Measurements from ENCODE around the gene VN1R5.
A peak's percentile ranks its signal among the peaks of the same experiment; 100 is the strongest.
"Not testable (repeated sequence)": the region's sequence is repeated elsewhere in the genome, so short reads cannot be mapped to it uniquely, and the experiment has no call there.

VN1R5 gene

DNA sequence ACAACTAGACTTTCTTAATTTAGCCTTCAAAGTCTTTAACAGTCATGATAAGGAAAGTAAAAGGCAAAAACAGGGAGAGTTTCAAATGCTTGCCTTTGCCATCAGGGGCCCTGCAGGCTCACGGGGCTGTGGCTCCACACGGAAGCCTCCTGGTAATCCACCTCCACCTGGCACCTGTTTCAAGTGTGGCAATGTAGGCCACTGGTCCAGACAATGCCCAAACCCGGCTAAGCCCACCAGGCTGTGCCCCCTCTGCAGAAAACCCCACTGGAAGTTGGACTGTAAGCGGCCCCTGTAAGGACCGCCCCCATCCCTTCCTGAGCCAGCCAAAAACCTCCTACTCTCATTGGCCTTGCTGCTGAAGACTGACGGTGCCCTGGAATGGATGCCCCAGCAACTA lies 32.5 kb downstream of the VN1R5 start:
- DNase-seq, result no peak
- H3K4me3 ChIP-seq (ENCODE audit: control insufficient read depth in 1 of 7, extremely low read depth in 1 of 7, insufficient read depth in 4 of 7, low read depth in 2 of 7, low read length in 6 of 7), result no peak overlapping the region
- ChIA-PET CTCF (no interaction called here), POLR2A (no interaction called here)
- H3K27ac ChIP-seq (ENCODE audit: insufficient read depth in 1 of 2, low read depth in 1 of 2, low read length in 2 of 2, poor library complexity in 1 of 2, severe bottlenecking in 2 of 2), result no peak overlapping the region
- H3K4me1 ChIP-seq (ENCODE audit: control extremely low read depth in 1 of 4, control insufficient read depth in 4 of 4, insufficient read depth in 4 of 4, low read length in 3 of 4), result no peaks in the 10 kb centered on the region
- no peaks in the 10 kb centered on the region for H3K27me3 ChIP-seq (replicated peaks in 2 of 5; ENCODE audit: control insufficient read depth in 4 of 5, insufficient read depth in 5 of 5, low read length in 4 of 5)
- peaks cover 0 to 9% (median 4%) of the 10 kb centered on the region in 4 experiments for H3K36me3 ChIP-seq (ENCODE audit: control insufficient read depth in 4 of 4, insufficient read depth in 4 of 4, low read length in 3 of 4)
- WGBS (ENCODE audit: insufficient coverage), result 93% methylated on average over 5 of the region's 6 CpGs
- peaks cover 0 to 18% (median 12%) of the 10 kb centered on the region in 5 experiments for H3K9me3 ChIP-seq (ENCODE audit: control extremely low read depth in 1 of 5, control insufficient read depth in 4 of 5, insufficient read depth in 2 of 5, low read depth in 1 of 5, low read length in 4 of 5)

DNA sequence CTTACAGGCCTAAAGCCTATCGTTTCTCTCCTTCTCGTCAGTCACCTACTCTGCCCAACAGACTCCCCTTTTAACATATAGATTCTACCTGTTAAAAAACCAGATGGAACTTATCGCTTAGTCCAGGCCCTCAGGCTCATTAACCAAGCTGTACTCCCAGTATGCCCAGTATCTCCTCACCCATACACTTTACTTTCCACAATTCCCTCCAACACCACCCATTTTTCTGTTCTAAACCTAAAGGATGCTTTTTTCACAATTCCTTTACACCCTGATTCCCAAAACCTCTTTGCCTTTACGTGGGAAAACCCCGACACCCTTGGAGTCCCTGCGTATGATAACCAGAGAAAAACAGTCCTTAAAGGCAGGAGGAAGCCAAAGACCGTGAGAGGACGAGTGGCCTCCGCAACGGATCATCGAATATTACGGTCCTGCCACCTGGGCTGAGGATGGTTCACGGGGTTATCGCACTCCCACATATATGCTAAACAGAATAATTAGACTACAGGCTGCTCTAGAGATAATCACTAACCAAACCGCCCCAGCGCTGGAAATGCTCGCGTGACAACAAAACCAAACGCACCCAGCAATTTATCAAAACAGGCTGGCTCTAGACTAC lies 33.5 kb downstream of the VN1R5 start:
- WGBS (ENCODE audit: insufficient coverage), result 100% methylated on average over 5 of the region's 19 CpGs
- H3K27me3 ChIP-seq (replicated peaks in 2 of 5; ENCODE audit: control insufficient read depth in 4 of 5, insufficient read depth in 5 of 5, low read length in 4 of 5); H3K4me1 ChIP-seq (ENCODE audit: control extremely low read depth in 1 of 4, control insufficient read depth in 4 of 4, insufficient read depth in 4 of 4, low read length in 3 of 4); CTCF ChIA-PET; H3K4me3 ChIP-seq (ENCODE audit: control insufficient read depth in 1 of 7, extremely low read depth in 1 of 7, insufficient read depth in 4 of 7, low read depth in 2 of 7, low read length in 6 of 7); DNase-seq; H3K27ac ChIP-seq (ENCODE audit: insufficient read depth in 1 of 2, low read depth in 1 of 2, low read length in 2 of 2, poor library complexity in 1 of 2, severe bottlenecking in 2 of 2); H3K36me3 ChIP-seq (ENCODE audit: control insufficient read depth in 4 of 4, insufficient read depth in 4 of 4, low read length in 3 of 4); POLR2A ChIA-PET: not testable (repeated sequence)
- H3K9me3 ChIP-seq (ENCODE audit: control extremely low read depth in 1 of 5, control insufficient read depth in 4 of 5, insufficient read depth in 2 of 5, low read depth in 1 of 5, low read length in 4 of 5), result peaks cover 0 to 18% (median 12%) of the 10 kb centered on the region in 5 experiments

DNA sequence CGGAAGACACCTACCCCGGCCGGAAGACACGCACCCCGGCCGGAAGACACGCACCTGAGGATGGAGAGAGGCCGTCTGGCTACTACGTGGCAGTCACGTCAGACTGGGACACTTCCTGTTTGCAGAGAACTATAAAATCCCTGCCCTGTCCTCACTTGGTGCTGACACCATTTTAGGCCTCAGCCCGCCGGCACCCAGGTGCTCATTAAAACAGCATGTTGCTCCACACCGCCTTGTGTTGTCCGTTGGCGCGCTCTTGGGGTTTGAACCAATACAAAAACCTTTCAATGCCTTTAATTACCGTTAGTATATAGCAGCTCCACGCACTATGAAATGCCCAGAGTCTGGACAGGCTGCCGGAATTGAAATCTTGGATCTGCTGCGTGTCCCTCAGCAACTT lies 34.7 kb downstream of the VN1R5 start:
- Histone ChIP-seq H3K4me3 (ENCODE audit: control insufficient read depth in 1 of 7, extremely low read depth in 1 of 7, insufficient read depth in 4 of 7, low read depth in 2 of 7, low read length in 6 of 7) (no peak overlapping the region), H3K9me3 (ENCODE audit: control extremely low read depth in 1 of 5, control insufficient read depth in 4 of 5, insufficient read depth in 2 of 5, low read depth in 1 of 5, low read length in 4 of 5) (peaks cover 0 to 18% (median 12%) of the 10 kb centered on the region in 5 experiments), H3K36me3 (ENCODE audit: control insufficient read depth in 4 of 4, insufficient read depth in 4 of 4, low read length in 3 of 4) (peaks cover 0 to 9% (median 4%) of the 10 kb centered on the region in 4 experiments), H3K4me1 (ENCODE audit: control extremely low read depth in 1 of 4, control insufficient read depth in 4 of 4, insufficient read depth in 4 of 4, low read length in 3 of 4) (no peaks in the 10 kb centered on the region), H3K27me3 (replicated peaks in 2 of 5; ENCODE audit: control insufficient read depth in 4 of 5, insufficient read depth in 5 of 5, low read length in 4 of 5) (no peaks in the 10 kb centered on the region), H3K27ac (ENCODE audit: insufficient read depth in 1 of 2, low read depth in 1 of 2, low read length in 2 of 2, poor library complexity in 1 of 2, severe bottlenecking in 2 of 2) (no peak overlapping the region)
- ChIA-PET CTCF (no interaction called here), POLR2A (no interaction called here)
- over 99% methylated on average over 18 of the region's 20 CpGs for WGBS (ENCODE audit: insufficient coverage)
- no peak for DNase-seq

DNA sequence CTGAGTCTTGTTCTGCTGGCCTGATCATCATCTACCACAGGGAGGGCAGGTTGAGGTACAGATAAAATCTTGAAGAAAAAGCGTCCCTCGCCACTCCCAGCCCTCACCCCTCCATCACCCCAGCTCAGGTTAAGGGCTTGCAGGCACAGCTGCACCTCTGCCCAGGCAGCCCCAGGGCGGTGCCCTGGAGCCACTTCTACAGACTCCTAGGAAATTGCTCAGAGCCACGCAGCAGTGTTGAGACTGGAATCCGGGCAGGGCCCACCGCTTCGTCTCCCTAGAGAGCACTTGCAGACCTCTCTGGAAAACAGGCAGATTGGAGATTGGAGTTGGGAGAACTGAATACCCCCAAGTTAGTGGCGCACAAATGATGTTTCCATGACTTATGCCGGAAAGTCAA lies 35.3 kb downstream of the VN1R5 start:
- 94% methylated on average over 7 of the region's 9 CpGs for WGBS (ENCODE audit: insufficient coverage)

DNA sequence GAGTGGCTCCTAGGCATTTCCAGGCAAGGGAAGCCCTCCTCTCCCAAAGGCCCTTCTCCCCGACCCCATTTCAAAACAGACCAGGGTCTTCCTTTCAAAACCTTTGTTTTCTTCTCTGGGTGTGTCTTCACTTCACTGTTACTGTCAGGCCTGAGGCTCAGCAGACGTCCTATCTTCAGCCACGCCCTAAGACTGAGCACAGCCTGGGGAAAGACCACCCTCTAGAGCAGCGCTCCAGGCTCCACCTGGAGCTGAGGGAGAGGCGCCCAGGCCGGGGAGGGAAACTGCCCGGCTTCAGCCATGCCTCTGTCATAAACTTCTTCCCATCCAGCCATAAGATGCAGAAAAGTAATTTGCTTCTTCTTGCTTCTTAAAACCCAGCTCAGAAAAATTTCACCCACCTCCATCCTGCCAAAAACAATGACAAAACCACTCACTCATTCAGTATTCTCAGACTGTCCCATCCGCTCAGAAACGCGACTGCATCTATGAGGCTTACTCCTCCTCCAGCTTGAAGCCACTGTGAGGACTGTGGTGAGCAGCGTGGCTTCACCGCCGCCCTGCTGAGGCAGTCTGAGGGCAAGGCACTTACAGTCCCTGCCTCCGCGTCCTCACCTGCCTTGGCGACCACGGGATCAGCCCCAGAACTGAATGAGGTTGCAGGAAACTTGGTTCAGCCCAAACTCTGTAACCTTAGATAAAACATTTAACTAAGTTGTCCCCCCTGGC lies 36.1 kb downstream of the VN1R5 start:
- H3K4me3 ChIP-seq (ENCODE audit: control insufficient read depth in 1 of 7, extremely low read depth in 1 of 7, insufficient read depth in 4 of 7, low read depth in 2 of 7, low read length in 6 of 7), result no peak overlapping the region
- peaks cover 0 to 2% (median 0%) of the 10 kb centered on the region in 4 experiments for H3K4me1 ChIP-seq (ENCODE audit: control extremely low read depth in 1 of 4, control insufficient read depth in 4 of 4, insufficient read depth in 4 of 4, low read length in 3 of 4)
- peaks cover 0 to 9% (median under 1%) of the 10 kb centered on the region in 4 experiments for H3K36me3 ChIP-seq (ENCODE audit: control insufficient read depth in 4 of 4, insufficient read depth in 4 of 4, low read length in 3 of 4)
- no peak overlapping the region for H3K27ac ChIP-seq (ENCODE audit: insufficient read depth in 1 of 2, low read depth in 1 of 2, low read length in 2 of 2, poor library complexity in 1 of 2, severe bottlenecking in 2 of 2)
- WGBS (ENCODE audit: insufficient coverage), result 92% methylated on average over 15 of the region's 17 CpGs
- peak in 2 of 3 donors; percentile 12 to 13 for DNase-seq
- no peaks in the 10 kb centered on the region for H3K27me3 ChIP-seq (replicated peaks in 2 of 5; ENCODE audit: control insufficient read depth in 4 of 5, insufficient read depth in 5 of 5, low read length in 4 of 5)
- ChIA-PET POLR2A (no interaction called here), CTCF (interaction anchor here (0.8 kb wide), 1 partner anchor 14 kb away, joined by 3 read pairs; no protein-coding TSS in a partner anchor)
- peaks cover 0 to 7% (median 6%) of the 10 kb centered on the region in 5 experiments for H3K9me3 ChIP-seq (ENCODE audit: control extremely low read depth in 1 of 5, control insufficient read depth in 4 of 5, insufficient read depth in 2 of 5, low read depth in 1 of 5, low read length in 4 of 5)

More for the DNA sequence above, 35.3 kb downstream of the VN1R5 start:
- peaks cover 0 to 13% (median 10%) of the 10 kb centered on the region in 5 experiments for H3K9me3 ChIP-seq (ENCODE audit: control extremely low read depth in 1 of 5, control insufficient read depth in 4 of 5, insufficient read depth in 2 of 5, low read depth in 1 of 5, low read length in 4 of 5)
- peaks cover 0 to 11% (median 3%) of the 10 kb centered on the region in 4 experiments for H3K36me3 ChIP-seq (ENCODE audit: control insufficient read depth in 4 of 4, insufficient read depth in 4 of 4, low read length in 3 of 4)
- H3K4me3 ChIP-seq (ENCODE audit: control insufficient read depth in 1 of 7, extremely low read depth in 1 of 7, insufficient read depth in 4 of 7, low read depth in 2 of 7, low read length in 6 of 7), result no peak overlapping the region
- H3K27ac ChIP-seq (ENCODE audit: insufficient read depth in 1 of 2, low read depth in 1 of 2, low read length in 2 of 2, poor library complexity in 1 of 2, severe bottlenecking in 2 of 2), result no peak overlapping the region
- ChIA-PET POLR2A (no interaction called here), CTCF (no interaction called here)
- no peaks in the 10 kb centered on the region for H3K4me1 ChIP-seq (ENCODE audit: control extremely low read depth in 1 of 4, control insufficient read depth in 4 of 4, insufficient read depth in 4 of 4, low read length in 3 of 4)
- no peaks in the 10 kb centered on the region for H3K27me3 ChIP-seq (replicated peaks in 2 of 5; ENCODE audit: control insufficient read depth in 4 of 5, insufficient read depth in 5 of 5, low read length in 4 of 5)
- DNase-seq, result no peak

DNA sequence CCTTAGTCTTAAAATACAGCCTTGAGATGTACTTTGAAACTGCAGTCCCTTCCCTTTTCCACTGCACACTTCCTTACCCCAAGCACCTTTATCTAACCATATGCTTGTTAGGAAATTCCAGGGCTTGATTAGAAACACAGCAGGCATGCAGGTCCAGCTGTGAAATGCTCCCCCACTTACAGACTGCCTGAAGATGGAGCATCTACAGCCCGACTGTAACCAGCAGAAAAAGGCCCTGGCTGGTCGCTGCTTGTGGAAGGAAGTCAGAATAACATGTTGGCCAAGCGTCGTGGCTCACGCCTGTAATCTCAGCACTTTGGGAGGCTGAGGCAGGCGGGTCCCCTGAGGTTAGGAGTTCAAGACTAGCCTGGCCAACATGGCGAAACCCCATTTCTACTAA lies 37.2 kb downstream of the VN1R5 start:
- Histone ChIP-seq H3K27ac (ENCODE audit: insufficient read depth in 1 of 2, low read depth in 1 of 2, low read length in 2 of 2, poor library complexity in 1 of 2, severe bottlenecking in 2 of 2) (no peak overlapping the region), H3K9me3 (ENCODE audit: control extremely low read depth in 1 of 5, control insufficient read depth in 4 of 5, insufficient read depth in 2 of 5, low read depth in 1 of 5, low read length in 4 of 5) (peaks cover 0 to 5% (median 3%) of the 10 kb centered on the region in 5 experiments), H3K4me3 (ENCODE audit: control insufficient read depth in 1 of 7, extremely low read depth in 1 of 7, insufficient read depth in 4 of 7, low read depth in 2 of 7, low read length in 6 of 7) (no peak overlapping the region), H3K4me1 (ENCODE audit: control extremely low read depth in 1 of 4, control insufficient read depth in 4 of 4, insufficient read depth in 4 of 4, low read length in 3 of 4) (peaks cover 0 to 6% (median 4%) of the 10 kb centered on the region in 4 experiments), H3K27me3 (replicated peaks in 2 of 5; ENCODE audit: control insufficient read depth in 4 of 5, insufficient read depth in 5 of 5, low read length in 4 of 5) (no peaks in the 10 kb centered on the region), H3K36me3 (ENCODE audit: control insufficient read depth in 4 of 4, insufficient read depth in 4 of 4, low read length in 3 of 4) (peaks cover 0 to 9% (median 8%) of the 10 kb centered on the region in 4 experiments)
- POLR2A ChIA-PET, result no interaction called here
- DNase-seq, result no peak
- CTCF ChIA-PET, result interaction anchor here (0.8 kb wide), 1 partner anchor 13 kb away, joined by 3 read pairs; no protein-coding TSS in a partner anchor
- WGBS (ENCODE audit: insufficient coverage), result 96% methylated on average over 5 of the region's 7 CpGs

DNA sequence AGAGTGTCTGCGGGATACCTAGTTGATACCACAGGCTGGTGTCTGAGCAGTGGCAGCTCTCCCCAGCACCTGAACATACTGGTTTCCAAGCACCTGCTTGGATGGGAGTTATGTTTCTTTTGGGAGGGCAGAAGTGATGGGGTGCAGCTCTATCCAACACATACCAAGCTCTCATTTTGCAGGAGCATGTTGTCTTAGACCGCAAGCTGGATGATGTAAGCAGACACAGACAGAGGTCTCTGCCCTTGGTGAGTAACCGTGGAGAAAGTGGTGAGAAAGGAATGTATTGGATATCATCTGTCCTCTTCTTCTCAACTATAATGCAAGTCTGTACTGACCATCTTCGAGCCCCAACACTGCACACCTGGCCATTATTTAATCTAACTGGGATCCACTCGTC lies 38.4 kb downstream of the VN1R5 start:
- Histone ChIP-seq H3K4me1 (ENCODE audit: control extremely low read depth in 1 of 4, control insufficient read depth in 4 of 4, insufficient read depth in 4 of 4, low read length in 3 of 4) (peaks cover 0 to 6% (median 4%) of the 10 kb centered on the region in 4 experiments), H3K4me3 (ENCODE audit: control insufficient read depth in 1 of 7, extremely low read depth in 1 of 7, insufficient read depth in 4 of 7, low read depth in 2 of 7, low read length in 6 of 7) (no peak overlapping the region), H3K27me3 (replicated peaks in 2 of 5; ENCODE audit: control insufficient read depth in 4 of 5, insufficient read depth in 5 of 5, low read length in 4 of 5) (no peaks in the 10 kb centered on the region), H3K36me3 (ENCODE audit: control insufficient read depth in 4 of 4, insufficient read depth in 4 of 4, low read length in 3 of 4) (peaks cover 4 to 19% (median 17%) of the 10 kb centered on the region in 4 experiments), H3K27ac (ENCODE audit: insufficient read depth in 1 of 2, low read depth in 1 of 2, low read length in 2 of 2, poor library complexity in 1 of 2, severe bottlenecking in 2 of 2) (no peak overlapping the region), H3K9me3 (ENCODE audit: control extremely low read depth in 1 of 5, control insufficient read depth in 4 of 5, insufficient read depth in 2 of 5, low read depth in 1 of 5, low read length in 4 of 5) (no peaks in the 10 kb centered on the region)
- POLR2A ChIA-PET, result no interaction called here
- CTCF ChIA-PET, result no interaction called here
- no peak for DNase-seq
- no CpG with 5 or more reads among the region's 5 CpGs for WGBS (ENCODE audit: insufficient coverage)

Measured in common myeloid progenitor, CD34-positive (primary cell).